H9 (cell line): ENCODE results near the gene SMC4. TPM values are rescaled to one million over a fixed set of nuclear protein-coding genes. Genes with fewer than 3 reads are reported as not detected.

Experiments
- DNase-seq: peaks from one replicate; pipeline ENCODE4 v3.0.0-alpha.2; 2017
- H2AFZ ChIP-seq: one replicate; pipeline ENCODE4 v1.6.1; 2013; ENCODE audit warnings: mild to moderate bottlenecking, low read length, control low read depth, moderate library complexity
- H2AK5ac ChIP-seq: 2 replicates; pipeline ENCODE4 v1.6.1; 2013; ENCODE audit warnings: low read length, control low read depth, mixed read lengths; ENCODE audit not compliant: insufficient read length
- H2BK120ac ChIP-seq: one replicate; pipeline ENCODE4 v1.6.1; 2013; ENCODE audit warnings: low read depth, mild to moderate bottlenecking, low read length, control low read depth, inconsistent platforms; ENCODE audit not compliant: poor library complexity, severe bottlenecking
- H2BK12ac ChIP-seq: 2 replicates; pipeline ENCODE4 v1.6.1; 2013; ENCODE audit warnings: low read length, control low read depth, mixed read lengths, low read depth; ENCODE audit not compliant: insufficient read length
- H2BK15ac ChIP-seq: 2 replicates; pipeline ENCODE4 v1.6.1; 2013; ENCODE audit warnings: low read depth, low read length, control low read depth
- H2BK20ac ChIP-seq: one replicate; pipeline ENCODE4 v1.6.1; 2013; ENCODE audit warnings: low read depth, mild to moderate bottlenecking, low read length, control low read depth, inconsistent platforms; ENCODE audit not compliant: poor library complexity, severe bottlenecking
- H2BK5ac ChIP-seq: 2 replicates; pipeline ENCODE4 v1.6.1; 2013; ENCODE audit warnings: low read length, control low read depth, mixed read lengths; ENCODE audit not compliant: insufficient read length
- H3K14ac ChIP-seq: 2 replicates; pipeline ENCODE4 v1.6.1; 2013; ENCODE audit warnings: low read length, control low read depth; ENCODE audit not compliant: insufficient read depth
- H3K18ac ChIP-seq: 2 replicates; pipeline ENCODE4 v1.6.1; 2013; ENCODE audit warnings: low read depth, mild to moderate bottlenecking, mixed read lengths, low read length, control low read depth; ENCODE audit not compliant: insufficient read length
- H3K23ac ChIP-seq: 2 replicates; pipeline ENCODE4 v1.6.1; 2013; ENCODE audit warnings: low read length, control low read depth, mixed read lengths, low read depth; ENCODE audit not compliant: insufficient read length
- H3K23me2 ChIP-seq: 2 replicates; pipeline ENCODE4 v1.6.1; 2013; ENCODE audit warnings: low read depth, mild to moderate bottlenecking, mixed read lengths, low read length, control low read depth; ENCODE audit not compliant: insufficient read length, poor library complexity, severe bottlenecking
- H3K27ac ChIP-seq: 2 replicates; pipeline ENCODE4 v1.5.1; 2013; ENCODE audit warnings: low read length, control low read depth, mixed read lengths, low read depth; ENCODE audit not compliant: insufficient read length
- H3K27me3 ChIP-seq: 2 replicates; pipeline ENCODE4 v1.6.1; 2013; ENCODE audit warnings: low read length, control low read depth, inconsistent platforms; ENCODE audit not compliant: insufficient read depth
- H3K4ac ChIP-seq: 2 replicates; pipeline ENCODE4 v1.6.1; 2013; ENCODE audit warnings: low read depth, mild to moderate bottlenecking, control low read depth, inconsistent platforms, low read length, moderate library complexity
- H3K4me1 ChIP-seq: 2 replicates; pipeline ENCODE4 v1.6.1; 2013; ENCODE audit warnings: low read length, control low read depth, inconsistent platforms; ENCODE audit not compliant: insufficient read depth
- H3K4me2 ChIP-seq: 2 replicates; pipeline ENCODE4 v1.6.1; 2013; ENCODE audit warnings: low read length, control low read depth, mixed read lengths; ENCODE audit not compliant: insufficient read length, insufficient read depth
- H3K56ac ChIP-seq: 2 replicates; pipeline ENCODE4 v1.6.1; 2013; ENCODE audit warnings: low read depth, mild to moderate bottlenecking, mixed read lengths, low read length, control low read depth; ENCODE audit not compliant: insufficient read length
- H3K79me1 ChIP-seq: 2 replicates; pipeline ENCODE4 v1.6.1; 2013; ENCODE audit warnings: low read depth, mild to moderate bottlenecking, moderate library complexity, low read length, control low read depth, inconsistent platforms; ENCODE audit not compliant: insufficient read depth, poor library complexity, severe bottlenecking
- H3K79me2 ChIP-seq: 2 replicates; pipeline ENCODE4 v1.6.1; 2013; ENCODE audit warnings: low read length, control low read depth, inconsistent platforms; ENCODE audit not compliant: insufficient read depth
- H3K9ac ChIP-seq: 2 replicates; pipeline ENCODE4 v1.6.1; 2013; ENCODE audit warnings: low read length, control low read depth, mixed read lengths; ENCODE audit not compliant: insufficient read length; ENCODE audit errors: extremely low read depth
- H3K9me3 ChIP-seq: one replicate; pipeline ENCODE4 v1.6.1; 2013; ENCODE audit warnings: low read depth, low read length, inconsistent platforms; ENCODE audit not compliant: control insufficient read depth
- H3T11ph ChIP-seq: one replicate; pipeline ENCODE4 v1.6.1; 2013; ENCODE audit warnings: mild to moderate bottlenecking, low read length, control low read depth, inconsistent platforms
- H4K20me1 ChIP-seq: one replicate; pipeline ENCODE4 v1.6.1; 2013; ENCODE audit not compliant: control insufficient read depth, insufficient read length, insufficient read depth
- H4K5ac ChIP-seq: 2 replicates; pipeline ENCODE4 v1.6.1; 2013; ENCODE audit warnings: low read depth, mild to moderate bottlenecking, mixed read lengths, low read length, control low read depth; ENCODE audit not compliant: insufficient read length
- H4K8ac ChIP-seq: replicated peaks from 2 replicates; pipeline ENCODE4 v1.6.1; 2013; ENCODE audit warnings: low read length, control low read depth, mixed read lengths, low read depth; ENCODE audit not compliant: insufficient read length
- H4K91ac ChIP-seq: 2 replicates; pipeline ENCODE4 v1.6.1; 2013; ENCODE audit warnings: low read depth, mild to moderate bottlenecking, moderate library complexity, mixed read lengths, low read length, control low read depth; ENCODE audit not compliant: insufficient read length
- H3K27ac Mint-ChIP-seq, 3 experiments: 2 replicates in 2 of 3; 3 replicates in 1 of 3; pipeline ENCODE4 v1.8.0; 2020 to 2021; ENCODE audit warnings: mixed read lengths in 3 of 3, mild to moderate bottlenecking in 1 of 3, moderate library complexity in 1 of 3
- H3K27me3 Mint-ChIP-seq: 2 replicates; pipeline ENCODE4 v1.8.0; 2021; ENCODE audit warnings: low read depth, mild to moderate bottlenecking, moderate library complexity, mixed read lengths
- H3K36me3 Mint-ChIP-seq, 3 experiments: 2 replicates in 2 of 3; 3 replicates in 1 of 3; pipeline ENCODE4 v1.8.0; 2020 to 2021; ENCODE audit warnings: low read depth in 3 of 3, mixed read lengths in 3 of 3; ENCODE audit not compliant: insufficient read depth in 1 of 3
- H3K4me1 Mint-ChIP-seq, 2 experiments: 2 replicates each; pipeline ENCODE4 v1.8.0; 2020; ENCODE audit warnings: mixed read lengths in 2 of 2
- H3K4me3 Mint-ChIP-seq, 2 experiments: 2 replicates in 1 of 2; 3 replicates in 1 of 2; pipeline ENCODE4 v1.8.0; 2020 to 2021; ENCODE audit warnings: mild to moderate bottlenecking in 2 of 2, mixed read lengths in 2 of 2, moderate library complexity in 1 of 2
- H3K9me3 Mint-ChIP-seq, 2 experiments: 2 replicates in 1 of 2; 3 replicates in 1 of 2; pipeline ENCODE4 v1.8.0; 2020; ENCODE audit warnings: mild to moderate bottlenecking in 2 of 2, mixed read lengths in 2 of 2, moderate library complexity in 1 of 2
- WGBS: extraction: QIAGEN DNeasy Blood & Tissue Kit; methylation state at CpG from one replicate; pipeline ENCODE4 v1.1.7; 2013; ENCODE audit warnings: missing lambda C conversion rate, low lambda C conversion rate, mixed read lengths; ENCODE audit not compliant: insufficient read length; ENCODE audit errors: extremely low coverage; 5-methylcytosine and 5-hydroxymethylcytosine counted together
- total RNA-seq: library from RNA; stranded (reverse); gene quantifications from 2 replicates; pipeline ENCODE4 v1.2.1, GENCODE V29; 2021
- TF ChIP-seq, protein P1 (sequence below): fragments of 200-600 bp; sonication (generic); conservative IDR thresholded peaks from 3 replicates; pipeline ENCODE4 v1.8.0; 2021; ENCODE audit warnings: antibody characterized with exemption, mild to moderate bottlenecking

Gene SMC4
- total RNA-seq, 1 experiment from 2014 or later: 130 TPM

DNA sequence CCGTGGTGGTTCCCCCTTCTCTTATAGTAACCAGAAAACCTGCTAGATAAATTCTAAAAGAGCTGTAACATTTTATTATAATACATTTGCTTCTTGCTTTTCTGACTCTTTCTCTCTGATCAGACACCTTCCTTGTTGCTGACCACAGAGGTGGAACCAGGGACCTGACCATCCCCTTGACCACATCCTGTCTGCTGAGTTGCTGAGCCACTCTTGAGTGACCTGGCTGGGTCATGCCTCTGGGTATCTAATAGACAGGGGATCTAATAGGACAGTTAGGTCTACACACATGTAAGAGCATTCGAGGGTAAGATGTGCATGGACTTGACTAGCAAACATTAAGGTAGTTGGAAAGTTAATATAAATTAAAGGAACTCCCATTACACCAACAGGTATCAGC, 72.9 kb downstream of the SMC4 start:
- Mint-ChIP-seq H3K9me3 (peaks cover 16 to 24% of the 10 kb centered on the region in 2 experiments), H3K27me3 (peaks cover 12% of the 10 kb centered on the region), H3K4me3 (no peak overlapping the region), H3K4me1 (no peaks in the 10 kb centered on the region), H3K36me3 (peaks cover 7 to 17% (median 14%) of the 10 kb centered on the region in 3 experiments), H3K27ac (no peak overlapping the region)
- TF ChIP-seq, protein P1, sequence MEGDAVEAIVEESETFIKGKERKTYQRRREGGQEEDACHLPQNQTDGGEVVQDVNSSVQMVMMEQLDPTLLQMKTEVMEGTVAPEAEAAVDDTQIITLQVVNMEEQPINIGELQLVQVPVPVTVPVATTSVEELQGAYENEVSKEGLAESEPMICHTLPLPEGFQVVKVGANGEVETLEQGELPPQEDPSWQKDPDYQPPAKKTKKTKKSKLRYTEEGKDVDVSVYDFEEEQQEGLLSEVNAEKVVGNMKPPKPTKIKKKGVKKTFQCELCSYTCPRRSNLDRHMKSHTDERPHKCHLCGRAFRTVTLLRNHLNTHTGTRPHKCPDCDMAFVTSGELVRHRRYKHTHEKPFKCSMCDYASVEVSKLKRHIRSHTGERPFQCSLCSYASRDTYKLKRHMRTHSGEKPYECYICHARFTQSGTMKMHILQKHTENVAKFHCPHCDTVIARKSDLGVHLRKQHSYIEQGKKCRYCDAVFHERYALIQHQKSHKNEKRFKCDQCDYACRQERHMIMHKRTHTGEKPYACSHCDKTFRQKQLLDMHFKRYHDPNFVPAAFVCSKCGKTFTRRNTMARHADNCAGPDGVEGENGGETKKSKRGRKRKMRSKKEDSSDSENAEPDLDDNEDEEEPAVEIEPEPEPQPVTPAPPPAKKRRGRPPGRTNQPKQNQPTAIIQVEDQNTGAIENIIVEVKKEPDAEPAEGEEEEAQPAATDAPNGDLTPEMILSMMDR: no peak
- Histone ChIP-seq H3K4me2 (no peak overlapping the region), H2BK15ac (no peak overlapping the region), H4K91ac (no peak overlapping the region), H2AFZ (no peak overlapping the region), H3K27me3 (no peaks in the 10 kb centered on the region), H4K20me1 (no peaks in the 10 kb centered on the region), H3T11ph (no peak overlapping the region), H2AK5ac (no peak overlapping the region), H3K4me1 (no peaks in the 10 kb centered on the region), H3K56ac (no peak overlapping the region), H3K79me1 (no peaks in the 10 kb centered on the region), H3K4ac (no peak overlapping the region), H3K9me3 (peaks cover 7% of the 10 kb centered on the region), H3K18ac (no peak overlapping the region), H3K23me2 (no peaks in the 10 kb centered on the region), H3K79me2 (no peaks in the 10 kb centered on the region), H4K8ac (no peak overlapping the region), H2BK5ac (no peak overlapping the region), H3K27ac (no peak overlapping the region), H2BK120ac (no peak overlapping the region), H3K23ac (no peak overlapping the region), H3K14ac (no peak overlapping the region), H2BK12ac (no peak overlapping the region), H2BK20ac (no peak overlapping the region), H3K9ac (no peak overlapping the region), H4K5ac (no peak overlapping the region)
- DNase-seq: no peak
- WGBS: no CpG with 5 or more reads among the region's 2 CpGs
